Fibroblast of skin of right quadriceps (primary cell): ENCODE data around the gene EML5.
"Not testable (repeated sequence)": the region's sequence is repeated elsewhere in the genome, so short reads cannot be mapped to it uniquely, and the experiment has no call there.

Experiments
- DNase-seq: peaks from one replicate; pipeline ENCODE4 v3.0.0-alpha.2; 2013

The EML5 gene

DNA sequence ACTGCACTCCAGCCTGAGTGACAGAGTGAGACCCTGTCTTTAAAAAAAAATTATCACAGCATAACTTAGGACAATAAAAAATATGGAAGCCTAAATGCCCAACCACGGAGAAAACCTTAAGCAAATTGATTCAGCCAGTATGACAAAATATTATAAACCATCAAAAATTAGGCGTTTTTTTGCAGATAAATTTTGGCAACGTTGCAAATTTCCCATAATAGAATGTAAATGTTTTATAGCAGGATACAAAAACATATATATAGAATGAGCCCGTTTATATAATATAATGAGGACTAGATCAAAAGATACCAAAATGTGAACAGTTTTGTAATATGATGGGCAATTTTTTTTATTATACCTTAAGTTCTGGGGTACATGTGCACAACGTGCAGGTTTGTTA lies 6.8 kb upstream of the EML5 start:
- no peak for DNase-seq

DNA sequence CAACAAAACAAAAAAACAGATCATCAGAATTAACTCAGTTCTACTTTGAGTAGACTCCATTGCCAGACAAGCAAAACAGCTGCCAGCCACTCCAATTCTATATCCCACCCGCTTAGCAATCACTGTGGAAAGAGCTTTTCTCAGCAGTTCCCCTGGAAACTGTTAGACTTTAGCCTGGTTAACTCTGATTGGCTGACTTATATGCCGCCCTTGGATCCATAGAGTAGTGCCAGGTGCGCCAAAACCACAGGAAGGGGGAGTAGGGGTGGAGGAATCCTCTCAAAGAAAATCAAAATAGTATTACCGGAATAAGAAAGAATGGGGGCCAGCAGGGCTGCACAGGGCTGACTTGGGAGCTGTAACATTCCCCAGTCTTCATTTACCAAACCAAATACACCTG lies 5.4 kb upstream of the EML5 start:
- DNase-seq = no peak

DNA sequence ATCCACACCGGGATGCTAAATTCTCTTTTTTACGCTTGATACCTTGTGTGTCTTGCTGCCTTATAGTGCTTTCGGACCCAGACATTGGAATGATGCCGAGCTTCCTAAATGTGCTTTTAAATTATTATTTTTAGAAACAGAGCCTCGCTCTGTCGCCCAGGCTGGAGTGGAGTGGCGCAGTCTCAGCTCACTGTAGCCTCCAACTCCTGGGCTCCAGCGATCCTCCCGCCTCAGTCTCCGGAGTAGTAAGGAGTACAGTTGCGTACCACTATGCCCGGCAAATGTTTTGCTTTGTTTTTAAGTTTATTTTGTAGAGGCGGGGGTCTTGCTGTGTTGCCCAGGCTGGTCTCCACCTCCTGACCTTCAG lies 489 bp upstream of the EML5 start:
- no peak for DNase-seq

DNA sequence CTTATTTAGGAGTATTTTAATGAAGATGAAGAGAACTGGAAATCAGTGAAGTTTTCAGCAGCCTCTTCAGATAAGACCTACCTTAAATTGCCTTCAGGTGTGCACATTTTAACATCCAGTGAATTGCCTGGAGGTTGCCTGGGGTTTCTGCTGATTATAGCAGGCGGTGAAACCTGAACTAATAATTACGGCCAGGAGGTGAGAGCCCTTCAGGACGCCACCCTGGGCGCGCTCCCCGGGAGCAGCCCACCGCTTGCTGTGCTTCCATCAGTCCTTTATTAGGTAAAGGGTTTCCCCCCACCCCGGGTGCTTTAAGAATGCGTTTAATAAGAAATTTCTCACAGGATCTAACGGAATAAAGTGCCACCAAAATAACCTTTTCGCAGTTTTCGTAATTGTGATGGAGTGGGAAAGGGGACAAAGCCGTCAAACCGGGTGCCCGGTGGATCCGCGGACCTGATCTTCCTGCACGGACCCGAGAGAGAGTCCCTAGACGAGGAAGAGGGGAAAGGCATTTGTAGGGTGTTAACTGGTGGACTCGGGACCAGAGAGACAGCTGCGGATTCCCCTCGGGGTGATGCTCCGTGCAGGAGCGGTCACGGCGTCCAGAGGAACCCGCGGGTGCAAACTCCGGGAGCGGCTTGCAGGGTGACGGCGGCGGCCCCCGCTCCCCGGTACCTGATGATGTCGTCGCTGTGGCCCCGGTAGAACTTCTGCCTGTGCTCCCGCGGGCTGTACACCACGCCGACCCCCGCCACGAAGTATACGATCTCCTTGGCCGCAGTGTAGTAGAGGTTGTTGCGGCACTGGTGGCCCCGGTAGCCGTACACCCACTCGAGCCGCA lies 902 bp downstream of the EML5 start:
- DNase-seq = no peak

DNA sequence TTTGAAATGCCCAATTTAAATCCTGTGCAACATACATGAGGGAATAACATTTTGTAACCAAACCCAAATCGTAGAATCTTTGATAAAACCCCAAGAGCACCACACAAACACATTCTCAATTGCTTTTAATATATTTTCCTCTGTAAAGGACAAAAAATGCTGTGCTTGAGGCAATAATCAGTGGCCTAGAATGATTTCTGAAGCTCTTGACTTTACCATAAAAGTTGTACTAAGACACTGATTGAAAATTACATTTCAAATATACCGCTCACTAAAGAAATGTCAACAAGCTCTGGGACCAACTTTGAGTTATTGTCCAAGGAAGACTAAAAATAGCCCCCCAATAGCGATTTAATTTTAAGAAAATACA lies 1.5 kb downstream of the EML5 start:
- no peak for DNase-seq

DNA sequence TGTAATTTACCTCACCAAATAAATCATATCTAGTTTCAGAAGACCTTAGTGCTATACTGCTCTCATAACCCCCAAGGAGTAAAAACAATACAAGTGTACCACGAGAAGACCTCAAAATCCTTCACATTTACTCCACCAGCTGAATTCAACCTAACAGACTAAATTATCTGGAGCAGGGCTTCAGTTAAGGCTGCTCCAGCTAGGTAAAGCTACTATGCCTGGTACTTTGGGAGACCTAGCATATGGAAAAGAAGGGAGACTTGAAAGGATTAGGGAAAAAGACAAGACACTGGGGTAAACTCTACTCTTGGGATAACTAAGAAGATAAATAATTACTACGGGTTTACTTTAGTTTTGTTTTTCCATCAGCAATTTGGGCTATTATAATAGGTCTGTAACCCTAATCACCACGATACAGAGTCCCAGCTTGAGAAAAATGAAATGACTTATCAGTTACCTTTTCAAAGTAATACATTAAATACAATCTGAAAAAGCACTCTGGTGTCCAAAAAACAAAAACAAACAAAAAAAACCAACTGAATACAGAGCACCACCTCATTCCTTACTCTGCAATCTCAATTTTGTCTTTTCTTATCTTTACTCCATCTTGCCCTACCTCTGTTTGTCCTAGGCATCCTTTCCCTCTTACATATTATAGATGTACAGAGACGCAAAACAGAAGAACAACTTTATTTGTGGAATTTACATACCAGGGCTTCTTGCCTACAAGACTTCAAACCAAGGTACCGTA lies 2.1 kb downstream of the EML5 start:
- no peak for DNase-seq

DNA sequence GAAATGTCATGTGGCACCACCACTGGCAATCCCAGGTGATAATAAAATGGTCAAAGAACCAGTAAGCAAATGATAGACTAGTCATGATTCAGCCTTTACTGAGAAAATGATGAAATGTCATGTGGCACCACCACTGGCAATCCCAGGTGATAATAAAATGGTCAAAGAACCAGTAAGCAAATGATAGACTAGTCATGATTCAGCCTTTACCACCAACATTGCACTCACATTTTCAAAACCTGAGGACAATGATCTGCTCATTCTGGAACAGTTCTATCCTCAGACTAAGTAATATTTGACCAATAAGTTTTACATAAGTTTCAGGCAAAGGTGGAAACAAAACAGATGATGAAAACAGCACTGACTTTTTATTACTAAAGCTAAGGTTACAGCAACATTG lies 3.2 kb downstream of the EML5 start:
- DNase-seq = not testable (repeated sequence)

DNA sequence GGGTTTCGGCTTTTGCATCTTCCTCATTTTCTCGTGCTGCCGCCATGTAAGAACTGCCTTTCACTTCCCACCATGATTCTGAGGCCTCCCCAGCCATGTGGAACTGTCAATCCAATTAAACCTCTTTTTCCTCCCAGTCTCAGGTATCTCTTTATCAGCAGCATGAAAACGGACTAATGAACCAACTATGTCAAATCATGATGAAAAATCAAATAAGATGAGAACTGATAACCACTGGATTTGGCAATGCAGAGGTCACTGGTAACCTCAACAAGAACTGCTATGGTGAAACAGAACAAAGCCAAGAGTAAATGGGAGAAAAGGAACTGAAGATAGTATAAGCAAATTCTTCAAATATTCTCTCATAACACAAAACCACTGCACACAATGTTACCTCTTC lies 6.0 kb downstream of the EML5 start:
- DNase-seq = no peak

DNA sequence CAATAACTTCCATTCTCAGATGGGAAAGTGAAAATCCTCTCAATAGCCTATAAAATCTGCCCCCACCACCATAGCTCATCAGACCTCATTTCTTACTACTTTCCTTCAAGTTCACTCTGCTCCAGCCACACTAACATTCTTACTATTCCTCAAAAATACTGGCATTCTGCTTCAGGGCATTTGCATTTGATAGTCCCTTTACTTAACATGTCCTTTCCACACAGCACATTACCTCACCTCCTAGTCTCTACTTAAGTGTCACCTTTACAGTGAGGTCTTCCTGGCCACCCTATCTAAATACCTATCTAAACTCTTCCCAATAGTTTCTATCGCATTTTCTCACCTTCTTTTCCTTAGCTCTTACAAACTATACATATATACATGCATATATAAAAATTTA lies 6.8 kb downstream of the EML5 start:
- DNase-seq = no peak

DNA sequence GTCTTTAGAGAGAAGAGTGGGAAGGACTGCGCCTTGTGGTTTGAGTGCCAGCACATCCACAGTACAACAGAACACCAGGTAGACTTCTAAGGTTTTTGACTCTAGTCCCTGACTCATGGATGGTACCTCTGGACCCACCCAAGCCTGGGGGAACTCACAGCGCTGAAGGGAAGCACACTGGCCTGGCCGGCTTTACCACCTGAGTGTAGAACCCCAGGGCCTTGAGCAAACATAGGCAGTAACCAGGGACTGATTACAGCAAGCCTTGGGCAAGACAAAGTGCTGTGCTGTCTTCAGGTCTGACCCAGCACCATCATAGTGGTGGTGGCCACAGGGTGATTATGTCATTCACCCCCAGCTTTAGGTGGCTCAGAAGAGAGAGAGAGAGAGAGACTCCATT lies 17.2 kb downstream of the EML5 start:
- no peak for DNase-seq

DNA sequence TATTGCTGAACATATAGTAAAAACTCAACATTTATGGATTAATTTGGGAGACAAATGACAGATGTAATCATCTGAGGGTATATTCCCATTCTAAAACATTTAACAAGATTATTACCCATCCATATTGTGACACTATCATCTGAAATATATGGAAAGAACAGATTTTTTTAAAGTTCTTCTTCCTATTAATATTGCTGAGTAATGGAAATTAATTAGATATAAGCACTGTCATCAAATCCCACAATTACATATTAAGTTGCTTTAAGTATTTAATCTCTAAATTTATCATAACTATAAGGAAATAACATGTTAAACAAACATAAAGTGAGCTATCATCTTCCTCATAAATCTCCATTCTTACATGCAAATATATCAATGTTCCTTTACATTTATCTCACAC lies 22.0 kb downstream of the EML5 start:
- no peak for DNase-seq

DNA sequence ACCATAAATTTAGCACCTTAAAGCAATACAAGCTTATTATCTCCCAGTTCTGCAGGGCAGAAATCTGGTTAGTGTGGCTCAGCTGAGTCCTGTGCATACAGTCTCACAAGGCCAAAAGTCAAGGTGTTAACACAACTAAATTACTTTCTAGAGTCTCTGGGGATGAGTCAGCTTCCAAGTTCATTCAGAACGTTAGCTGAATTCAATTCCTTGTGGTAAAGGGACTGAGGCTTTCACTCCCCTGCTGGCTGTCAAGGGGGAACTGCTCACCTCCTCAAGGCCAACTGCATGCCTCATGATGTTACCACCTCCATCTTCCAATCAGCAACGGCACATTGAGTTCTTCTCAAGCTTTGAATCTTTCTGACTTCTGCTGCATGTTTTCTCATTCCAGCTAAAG lies 27.6 kb downstream of the EML5 start:
- no peak for DNase-seq

DNA sequence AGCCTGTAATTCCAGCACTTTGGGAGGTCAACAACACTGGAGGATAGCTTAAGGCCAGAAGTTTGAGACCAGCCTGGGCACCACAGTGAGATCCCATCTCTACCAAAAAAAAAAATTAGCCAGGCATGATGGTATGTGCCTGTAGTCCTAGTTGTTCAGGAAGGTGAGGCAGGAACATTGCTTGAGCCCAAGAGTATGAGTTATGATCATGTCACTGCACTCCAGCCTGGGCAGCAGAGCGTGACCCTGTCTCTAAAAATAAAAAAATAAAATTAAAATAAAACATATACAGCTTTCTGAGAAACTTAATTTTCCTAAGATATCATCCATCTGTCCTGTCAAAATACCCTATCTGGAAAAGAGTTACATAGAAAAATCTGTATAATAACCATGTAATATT lies 38.9 kb downstream of the EML5 start:
- no peak for DNase-seq

DNA sequence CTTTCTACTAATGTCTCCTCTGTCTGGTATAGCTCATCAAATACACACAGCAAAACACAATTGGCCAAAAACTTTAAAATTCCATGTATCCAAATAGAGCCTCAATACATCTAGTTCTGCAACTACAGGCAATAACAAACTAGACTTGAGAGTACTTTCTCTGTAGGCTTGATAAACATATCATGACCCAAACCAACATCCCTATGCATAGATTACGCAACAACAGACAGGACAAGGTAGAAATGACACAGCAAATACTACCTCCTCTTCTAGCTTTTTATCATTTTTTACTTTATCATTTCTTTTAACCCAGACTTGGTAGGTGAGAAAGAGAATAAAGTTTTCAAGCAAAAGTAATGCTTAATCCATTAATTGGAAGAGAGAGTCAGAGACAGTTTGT lies 41.8 kb downstream of the EML5 start:
- no peak for DNase-seq

DNA sequence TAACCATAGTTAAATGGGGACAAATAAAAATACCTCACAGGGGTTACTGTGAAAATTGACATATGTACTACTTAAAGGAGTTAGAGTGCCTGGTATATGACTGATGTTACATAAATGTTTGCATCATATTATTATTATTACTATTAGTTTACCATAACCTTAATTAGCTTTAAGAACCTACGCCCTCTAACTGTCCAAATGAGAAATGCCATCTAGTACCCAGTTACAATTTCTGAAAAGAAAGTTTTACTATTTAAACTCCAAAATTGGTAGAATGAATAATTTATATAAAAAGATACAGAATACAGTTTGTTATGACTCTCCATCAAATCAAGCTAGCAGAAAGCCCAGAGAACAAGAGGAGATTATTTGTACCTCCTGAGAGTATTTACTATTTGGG lies 42.3 kb downstream of the EML5 start:
- no peak for DNase-seq

DNA sequence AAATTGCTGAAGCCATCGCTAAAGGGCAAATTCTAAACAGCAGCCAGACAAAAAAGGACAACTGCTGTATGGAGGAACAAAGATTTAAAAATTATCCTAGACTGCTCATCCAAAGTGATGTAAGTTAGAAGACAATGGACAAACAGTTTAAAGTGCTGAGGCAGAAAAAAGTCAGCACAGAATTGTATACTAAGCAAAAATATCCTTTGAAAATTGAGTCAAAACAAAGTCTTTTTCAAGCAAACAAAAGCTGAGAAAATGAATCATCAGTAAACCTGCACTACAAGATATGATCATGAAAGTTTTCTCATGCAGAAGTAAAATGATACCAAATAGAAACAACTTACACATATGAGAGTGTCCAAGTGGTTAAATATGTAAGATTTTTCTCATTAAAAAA lies 43.6 kb downstream of the EML5 start:
- no peak for DNase-seq

DNA sequence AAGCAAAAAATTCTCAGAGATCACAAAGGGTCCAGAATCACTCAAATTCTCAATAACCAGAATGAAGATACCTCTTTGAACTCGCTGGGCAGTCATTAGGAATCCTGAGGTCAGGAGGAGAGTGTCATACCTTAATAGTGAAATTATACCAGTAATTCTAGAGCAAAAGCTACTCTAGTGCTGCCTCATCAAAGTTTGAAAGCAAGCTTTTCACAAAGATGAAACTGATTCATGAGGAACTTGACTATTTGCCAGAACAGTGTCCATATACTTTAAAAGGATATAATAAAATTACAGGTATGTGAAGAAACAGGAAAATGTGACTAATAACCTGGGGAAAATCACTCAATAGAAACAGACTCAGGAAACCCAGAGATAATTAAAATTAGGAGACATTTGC lies 44.5 kb downstream of the EML5 start:
- no peak for DNase-seq

DNA sequence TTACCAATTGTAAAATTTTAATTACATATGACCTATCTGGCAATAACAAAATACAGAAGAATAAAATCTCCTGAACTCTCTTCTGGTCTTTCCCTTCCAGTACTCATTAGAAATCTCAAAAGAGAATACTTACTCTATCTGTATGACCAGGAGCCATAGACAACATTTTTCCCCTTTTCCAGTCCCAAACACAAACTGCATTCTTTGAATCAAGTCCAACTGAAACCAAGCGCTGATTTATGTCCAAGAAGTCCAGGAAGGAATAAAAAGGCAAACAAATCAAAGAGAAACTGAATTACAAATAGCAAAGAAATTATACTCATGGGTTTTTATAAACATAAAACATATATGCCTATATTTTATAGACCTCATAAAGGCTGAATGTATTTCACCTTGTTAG lies 46.7 kb downstream of the EML5 start:
- DNase-seq = no peak

DNA sequence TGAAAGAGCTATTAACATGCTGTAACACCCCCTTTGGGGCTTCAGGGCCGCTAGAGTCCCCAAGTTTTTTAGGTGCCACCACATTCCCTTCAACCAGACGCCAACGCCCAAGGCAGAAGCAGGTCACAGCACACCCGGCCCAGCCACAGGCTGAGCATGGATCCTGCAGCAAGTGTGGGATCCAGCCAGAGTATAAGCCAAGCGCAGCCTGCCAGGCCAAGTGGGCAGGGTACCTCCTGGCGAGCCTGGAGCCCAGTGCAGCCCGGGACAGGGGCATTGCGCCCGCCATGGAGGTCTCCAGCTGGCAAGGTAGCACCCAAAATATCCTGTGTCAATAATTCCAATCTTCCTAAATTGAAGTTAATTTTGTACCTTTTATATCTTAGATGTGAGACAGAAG lies 55.5 kb downstream of the EML5 start:
- no peak for DNase-seq

DNA sequence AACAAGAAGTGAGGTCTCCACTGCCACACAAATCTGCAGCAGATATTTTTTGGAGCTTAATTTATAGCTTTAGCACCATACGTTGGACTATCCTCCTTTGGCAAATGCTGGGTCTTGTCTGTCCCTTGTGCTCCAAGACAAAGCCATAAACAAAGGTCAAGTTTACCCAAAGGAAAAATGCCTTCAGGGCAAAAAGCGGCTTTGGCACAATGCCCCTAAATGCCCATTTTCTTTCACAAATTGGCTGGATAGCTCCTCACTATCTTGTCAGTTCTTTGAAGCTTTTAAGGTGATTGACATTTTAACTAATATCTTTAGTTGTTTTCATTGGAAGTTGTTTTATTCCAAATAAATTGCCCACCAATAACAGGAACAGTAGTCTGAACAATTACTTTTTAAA lies 59.6 kb downstream of the EML5 start:
- DNase-seq = no peak

DNA sequence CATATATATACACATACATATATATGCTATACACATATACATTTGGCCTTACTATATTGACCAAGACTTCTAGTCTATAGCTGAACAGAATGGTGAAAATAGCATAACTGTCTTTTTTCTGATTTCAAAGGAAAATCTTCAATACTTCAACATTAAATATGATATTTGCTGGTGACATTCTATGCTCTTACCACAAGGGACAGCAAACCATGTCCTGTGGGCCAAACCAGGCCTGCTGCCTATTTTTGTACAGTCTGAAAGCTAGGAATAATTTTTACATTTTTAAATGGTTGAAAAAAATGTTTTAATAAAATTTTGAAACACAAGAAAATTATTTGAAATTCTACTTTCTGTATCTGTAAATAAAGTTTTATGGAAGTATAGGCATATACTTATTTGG lies 63.6 kb downstream of the EML5 start:
- DNase-seq = no peak

DNA sequence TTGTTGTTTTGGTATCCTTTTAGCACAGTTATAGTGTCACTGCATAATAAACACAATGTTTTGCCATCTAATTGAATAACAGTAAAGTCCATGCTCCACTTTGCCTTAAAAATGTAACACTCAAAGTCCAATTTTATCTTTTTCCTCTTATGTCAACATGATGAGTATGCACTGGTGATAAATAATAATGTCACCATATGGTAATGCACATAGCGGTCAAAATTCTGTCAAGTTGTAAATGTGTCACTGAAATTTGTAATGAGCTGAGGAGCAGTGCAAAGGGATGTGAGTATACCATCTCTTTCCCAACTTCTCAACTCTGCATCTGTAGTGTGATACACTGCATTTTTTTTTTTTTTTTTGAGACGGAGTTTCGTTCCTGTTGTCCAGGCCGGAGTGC lies 65.7 kb downstream of the EML5 start:
- no peak for DNase-seq

DNA sequence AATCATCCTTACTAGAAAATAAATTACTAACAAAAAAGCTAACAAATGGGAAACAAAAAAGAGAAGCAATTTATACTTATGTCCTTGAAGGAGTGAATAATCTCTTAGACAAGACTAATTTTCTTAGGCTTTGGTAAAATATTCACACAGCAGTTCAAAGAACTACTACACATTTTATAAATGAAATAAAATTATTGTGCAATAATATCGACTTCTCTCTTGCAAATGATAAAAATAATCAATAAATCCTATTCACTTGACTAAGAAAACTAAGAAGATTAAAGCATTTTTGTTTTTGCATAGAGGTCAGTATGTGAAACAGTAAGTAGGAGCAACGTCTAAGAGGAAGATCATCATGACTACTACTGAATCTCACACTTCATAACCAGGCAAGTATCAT lies 82.0 kb downstream of the EML5 start:
- DNase-seq = no peak

DNA sequence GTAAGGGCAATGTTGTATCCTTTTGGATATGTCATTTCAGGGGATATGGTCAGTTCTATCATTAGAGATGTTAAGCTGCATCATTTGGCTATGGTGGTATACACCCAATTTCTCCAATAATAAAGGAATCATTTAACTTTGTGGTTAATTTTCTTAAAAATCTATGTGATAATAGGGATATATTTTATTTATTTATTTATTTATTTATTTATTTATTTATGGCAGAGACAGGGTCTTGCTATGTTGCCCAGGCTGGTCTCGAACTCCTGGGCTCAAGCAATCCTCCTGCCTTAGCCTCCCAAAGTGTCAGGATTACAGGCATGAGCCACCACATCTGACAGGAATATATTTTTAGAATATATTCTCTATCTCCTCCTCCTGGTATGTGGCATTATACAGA lies 85.7 kb downstream of the EML5 start:
- no peak for DNase-seq

DNA sequence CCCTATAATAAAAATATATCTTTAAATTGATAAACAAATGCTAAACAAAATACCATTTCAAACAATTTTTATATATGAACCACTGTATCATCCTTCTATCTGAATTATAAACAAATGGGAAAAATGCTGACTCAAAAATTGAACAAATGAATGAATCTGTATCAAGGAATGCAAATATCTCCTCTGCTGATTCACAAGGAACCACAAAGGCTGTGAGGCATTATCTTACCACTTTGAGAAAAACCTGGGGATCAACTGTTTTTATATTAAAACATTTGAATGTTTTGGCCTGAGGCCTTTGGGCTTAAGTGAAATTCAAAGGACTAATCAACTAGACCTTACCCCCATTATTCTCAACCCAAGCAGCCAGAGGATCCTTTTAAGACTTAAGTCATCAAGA lies 86.3 kb downstream of the EML5 start:
- peak; percentile 2 for DNase-seq
